HEK293T (cell line): Measurements from ENCODE around the gene TTC1.

Source experiments
- ARNT ChIP-seq: fragments of 450-650 bp; IDR thresholded peaks from 2 replicates; pipeline ENCODE4 v1.6.1; 2017; ENCODE audit warnings: mild to moderate bottlenecking
- BHLHE40 ChIP-seq: fragments of 450-650 bp; IDR thresholded peaks from 2 replicates; pipeline ENCODE4 v1.6.1; 2016; ENCODE audit warnings: mild to moderate bottlenecking, moderate library complexity, borderline replicate concordance
- ELF4 ChIP-seq: fragments of 450-650 bp; IDR thresholded peaks from 2 replicates; pipeline ENCODE4 v1.6.1; 2017; ENCODE audit warnings: antibody characterized with exemption
- FOXA1 ChIP-seq: fragments of 450-650 bp; IDR thresholded peaks from 2 replicates; pipeline ENCODE4 v1.6.1; 2016; ENCODE audit warnings: mild to moderate bottlenecking
- FOXM1 ChIP-seq: fragments of 450-650 bp; IDR thresholded peaks from 2 replicates; pipeline ENCODE4 v1.6.1; 2017; ENCODE audit warnings: mild to moderate bottlenecking, borderline replicate concordance
- HDGF ChIP-seq: fragments of 450-650 bp; IDR thresholded peaks from 2 replicates; pipeline ENCODE4 v1.6.1; 2017; ENCODE audit warnings: antibody characterized with exemption, borderline replicate concordance
- NFRKB ChIP-seq: fragments of 450-650 bp; IDR thresholded peaks from 2 replicates; pipeline ENCODE4 v1.6.1; 2016; ENCODE audit warnings: mild to moderate bottlenecking, moderate library complexity
- SP1 ChIP-seq: fragments of 450-650 bp; IDR thresholded peaks from 2 replicates; pipeline ENCODE4 v1.6.1; 2017
- SUZ12 ChIP-seq: fragments of 450-650 bp; IDR thresholded peaks from 2 replicates; pipeline ENCODE4 v1.6.1; 2016; ENCODE audit warnings: mild to moderate bottlenecking
- TARDBP ChIP-seq: fragments of 450-650 bp; IDR thresholded peaks from 2 replicates; pipeline ENCODE4 v1.6.1; 2016
- ZNF384 ChIP-seq: fragments of 450-650 bp; IDR thresholded peaks from 2 replicates; pipeline ENCODE4 v1.6.1; 2016
- TF ChIP-seq, protein P1 (sequence below): fragments of 450-650 bp; IDR thresholded peaks from 2 replicates; pipeline ENCODE4 v1.6.1; 2016

GRCh38 chr5:160076997-160077396 lies 68.1 kb downstream of the TTC1 start:
- TF ChIP-seq FOXM1: no peak
- TF ChIP-seq TARDBP: no peak
- TF ChIP-seq, protein P1, sequence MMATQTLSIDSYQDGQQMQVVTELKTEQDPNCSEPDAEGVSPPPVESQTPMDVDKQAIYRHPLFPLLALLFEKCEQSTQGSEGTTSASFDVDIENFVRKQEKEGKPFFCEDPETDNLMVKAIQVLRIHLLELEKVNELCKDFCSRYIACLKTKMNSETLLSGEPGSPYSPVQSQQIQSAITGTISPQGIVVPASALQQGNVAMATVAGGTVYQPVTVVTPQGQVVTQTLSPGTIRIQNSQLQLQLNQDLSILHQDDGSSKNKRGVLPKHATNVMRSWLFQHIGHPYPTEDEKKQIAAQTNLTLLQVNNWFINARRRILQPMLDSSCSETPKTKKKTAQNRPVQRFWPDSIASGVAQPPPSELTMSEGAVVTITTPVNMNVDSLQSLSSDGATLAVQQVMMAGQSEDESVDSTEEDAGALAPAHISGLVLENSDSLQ: no peak
- no peak for TF ChIP-seq ELF4
- TF ChIP-seq BHLHE40: no peak
- TF ChIP-seq ARNT: no peak
- no peak for TF ChIP-seq ZNF384
- no peak for TF ChIP-seq NFRKB
- no peak for TF ChIP-seq HDGF
- TF ChIP-seq SUZ12: no peak
- TF ChIP-seq SP1: no peak
- TF ChIP-seq FOXA1: no peak
